Subcutaneous abdominal adipose tissue (tissue), 5 donors: Measurements from ENCODE around the gene CDC42EP5.

ENCODE experiments used
- H3K27ac ChIP-seq: one replicate; pipeline ENCODE4 v1.7.0; 2013; ENCODE audit warnings: low read depth, mild to moderate bottlenecking, inconsistent platforms, low read length, moderate library complexity
- H3K27me3 ChIP-seq, 5 donors: one replicate each; pipeline ENCODE4 v1.7.0; 2013; ENCODE audit warnings: low read length in 5 of 5, inconsistent platforms in 1 of 5; ENCODE audit not compliant: control insufficient read depth in 5 of 5, insufficient read depth in 4 of 5
- H3K36me3 ChIP-seq, 5 donors: one replicate each; pipeline ENCODE4 v1.7.0; 2013; ENCODE audit warnings: low read length in 5 of 5; ENCODE audit not compliant: control insufficient read depth in 5 of 5, insufficient read depth in 5 of 5
- H3K4me1 ChIP-seq, 5 donors: one replicate each; pipeline ENCODE4 v1.7.0; 2013; ENCODE audit warnings: low read length in 5 of 5, mild to moderate bottlenecking in 3 of 5, moderate library complexity in 1 of 5; ENCODE audit not compliant: control insufficient read depth in 5 of 5, insufficient read depth in 5 of 5
- H3K4me3 ChIP-seq, 5 donors: one replicate each; pipeline ENCODE4 v1.7.0; 2013; ENCODE audit warnings: low read length in 5 of 5, low read depth in 1 of 5
- H3K9ac ChIP-seq, 5 donors: one replicate each; pipeline ENCODE4 v1.7.0; 2013; ENCODE audit warnings: low read length in 5 of 5, mild to moderate bottlenecking in 4 of 5, moderate library complexity in 3 of 5
- H3K9me3 ChIP-seq, 5 donors: one replicate each; pipeline ENCODE4 v1.7.0; 2013; ENCODE audit warnings: low read length in 5 of 5; ENCODE audit not compliant: control insufficient read depth in 5 of 5
- donor health status: healthy.
- donor health status: healthy.
- donor health status: healthy.
- donor health status: healthy.
- donor health status: healthy.

CDC42EP5 gene

DNA sequence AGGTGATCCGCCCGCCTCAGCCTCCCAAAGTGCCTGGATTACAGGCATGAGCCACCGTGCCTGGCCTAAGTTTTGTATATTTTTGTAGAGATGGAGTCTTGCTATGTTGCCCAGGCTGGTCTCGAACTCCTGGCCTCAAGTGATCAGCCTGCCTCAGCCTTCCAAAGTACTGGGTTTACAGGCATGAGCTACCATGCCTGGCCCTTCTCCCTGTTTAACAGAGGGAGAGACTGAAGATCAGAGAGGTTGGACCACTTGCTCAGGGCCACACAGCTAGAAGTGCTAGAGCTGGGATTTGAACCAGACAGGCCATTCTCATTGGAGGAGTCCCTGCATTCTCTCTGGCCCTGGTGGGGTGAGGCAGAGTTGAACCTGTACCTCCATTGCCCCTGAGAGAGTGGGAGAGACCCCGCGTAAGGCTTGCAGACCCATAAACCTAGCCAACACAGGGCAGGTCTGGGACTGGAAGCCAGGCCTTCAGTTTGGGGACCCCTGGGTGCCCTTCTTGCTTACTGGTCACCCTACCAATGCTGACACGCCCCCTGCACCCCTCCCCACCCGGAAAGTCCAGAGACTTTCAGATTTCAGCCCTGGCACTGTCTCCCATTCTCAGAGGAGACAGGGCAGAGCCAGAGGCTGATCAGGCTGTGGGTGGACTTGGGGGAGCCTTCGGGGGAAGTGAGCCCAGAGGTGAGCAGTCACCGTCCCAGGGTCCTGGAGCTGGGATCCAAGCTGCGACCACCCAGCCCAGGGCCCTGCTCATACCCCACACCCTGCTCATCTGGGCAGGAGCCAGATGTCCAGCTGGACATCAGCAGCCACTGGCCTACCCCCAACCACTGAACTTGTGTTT is 44.5 kb downstream of the CDC42EP5 start:
- Histone ChIP-seq H3K27ac (no peak overlapping the region), H3K9me3 (no peaks in the 10 kb centered on the region)

DNA sequence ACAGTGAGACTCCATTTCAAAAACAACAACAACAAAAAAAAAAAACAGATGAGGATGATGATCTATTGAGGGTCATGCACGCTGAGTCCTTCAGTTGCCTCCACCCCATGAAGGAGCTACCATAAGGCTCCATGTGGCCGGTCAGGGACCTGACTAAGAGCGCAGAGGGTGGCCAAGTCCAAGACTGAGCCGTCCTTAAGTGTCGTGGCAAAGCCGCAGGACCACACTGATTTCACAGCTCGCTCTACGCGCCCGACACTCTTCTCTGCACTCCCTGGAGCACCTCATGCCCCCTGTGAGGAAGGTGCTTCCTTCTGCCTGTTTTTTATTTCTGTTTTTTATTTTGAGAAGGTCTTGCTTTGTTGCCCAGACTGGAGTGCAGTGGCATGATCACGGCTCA is 45.5 kb downstream of the CDC42EP5 start:
- Histone ChIP-seq H3K27ac (no peak overlapping the region), H3K9ac (no peak overlapping the region), H3K27me3 (peaks cover 8 to 36% (median 24%) of the 10 kb centered on the region in 5 donors), H3K4me3 (no peak overlapping the region), H3K36me3 (no peaks in the 10 kb centered on the region), H3K9me3 (no peaks in the 10 kb centered on the region), H3K4me1 (peaks cover 0 to 19% (median 15%) of the 10 kb centered on the region in 5 donors)

More for the DNA sequence above, 44.5 kb downstream of the CDC42EP5 start:
- Histone ChIP-seq H3K4me3 (no peak overlapping the region), H3K36me3 (no peaks in the 10 kb centered on the region), H3K27me3 (peaks cover 8 to 36% (median 24%) of the 10 kb centered on the region in 5 donors), H3K4me1 (peaks cover 0 to 19% (median 15%) of the 10 kb centered on the region in 5 donors), H3K9ac (no peak overlapping the region)

DNA sequence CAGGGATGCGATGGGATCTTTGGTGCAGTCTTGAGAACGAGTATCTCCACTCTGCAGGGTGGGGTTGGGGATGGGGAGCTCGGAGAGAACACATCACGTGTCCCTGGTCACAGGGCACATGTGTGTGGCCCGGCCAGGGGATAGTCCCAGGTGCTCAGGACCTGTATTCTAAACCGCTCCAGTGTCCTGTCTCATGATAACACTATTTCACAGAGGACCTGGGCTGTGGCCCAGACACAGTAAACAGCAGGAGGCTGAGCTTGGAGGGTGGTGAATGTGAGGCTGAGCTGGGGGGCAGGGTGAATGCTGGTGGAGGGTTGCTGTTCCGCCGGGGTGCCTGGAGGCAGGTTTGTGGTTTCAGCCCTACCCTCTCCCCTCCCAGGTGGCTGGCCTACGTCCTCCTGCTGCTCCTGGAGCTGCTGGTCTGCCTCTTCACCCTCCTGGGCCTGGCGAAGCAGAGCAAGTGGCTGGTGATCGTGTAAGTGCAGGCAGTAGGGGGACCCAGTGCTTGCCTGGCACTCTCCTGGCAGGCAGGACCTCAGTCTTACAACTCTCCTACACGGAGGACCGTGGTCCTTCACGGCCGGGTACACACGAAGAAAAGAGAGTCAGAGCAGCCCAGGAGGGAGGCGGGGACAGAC is 46.7 kb downstream of the CDC42EP5 start:
- no peak overlapping the region for H3K4me3 ChIP-seq
- H3K36me3 ChIP-seq = no peaks in the 10 kb centered on the region
- no peaks in the 10 kb centered on the region for H3K9me3 ChIP-seq
- H3K27ac ChIP-seq = no peak overlapping the region
- H3K4me1 ChIP-seq = peaks cover 0 to 17% (median 13%) of the 10 kb centered on the region in 5 donors
- peaks cover 15 to 45% (median 26%) of the 10 kb centered on the region in 5 donors for H3K27me3 ChIP-seq
- no peak overlapping the region for H3K9ac ChIP-seq

GRCh38 chr19:54425382-54425723 is 47.7 kb downstream of the CDC42EP5 start:
- Histone ChIP-seq H3K27me3 (peaks cover 23 to 52% (median 32%) of the 10 kb centered on the region in 5 donors), H3K9ac (no peak overlapping the region), H3K4me1 (peaks cover 0 to 12% (median 9%) of the 10 kb centered on the region in 5 donors), H3K27ac (no peak overlapping the region), H3K36me3 (no peaks in the 10 kb centered on the region), H3K9me3 (no peaks in the 10 kb centered on the region), H3K4me3 (no peak overlapping the region)

DNA sequence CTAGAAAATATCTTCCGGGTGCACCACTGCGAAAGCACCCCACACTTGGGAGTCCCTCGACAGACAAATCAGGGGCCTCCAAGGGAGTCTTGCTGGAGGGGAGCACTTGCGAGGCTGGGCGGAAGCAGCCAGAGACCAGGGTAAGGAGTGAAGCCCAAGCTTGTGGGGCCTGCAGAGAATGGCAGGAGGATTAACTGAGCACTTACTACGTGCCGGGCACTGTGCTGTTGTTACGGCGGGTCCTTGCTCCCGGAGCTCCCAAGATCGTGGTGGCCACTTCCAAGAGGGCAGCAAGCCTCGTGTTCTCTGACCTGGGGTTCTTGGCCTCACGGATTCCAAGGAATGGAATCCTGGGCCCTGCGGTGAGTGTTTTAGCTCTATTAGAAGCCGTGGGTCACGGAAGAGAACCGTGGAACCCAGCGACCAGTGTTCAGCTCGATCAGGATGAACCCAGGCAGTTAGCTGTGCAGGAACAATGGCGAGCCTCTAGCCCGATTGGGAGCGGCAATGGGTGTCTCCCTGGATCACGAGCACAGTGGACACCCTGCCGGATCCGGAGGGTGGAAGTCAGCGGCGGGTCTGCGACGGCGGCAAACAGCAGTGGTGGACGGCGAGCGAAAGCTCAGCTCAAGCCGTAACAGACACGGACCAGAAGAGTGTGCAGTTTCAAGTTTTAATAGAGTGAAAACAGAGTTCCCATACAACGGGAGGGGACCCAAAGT is 48.3 kb downstream of the CDC42EP5 start:
- H3K9me3 ChIP-seq = no peaks in the 10 kb centered on the region
- H3K9ac ChIP-seq = no peak overlapping the region
- no peaks in the 10 kb centered on the region for H3K36me3 ChIP-seq
- H3K27me3 ChIP-seq = peaks cover 23 to 49% (median 35%) of the 10 kb centered on the region in 5 donors
- peaks cover 0 to 10% (median 5%) of the 10 kb centered on the region in 5 donors for H3K4me1 ChIP-seq
- no peak overlapping the region for H3K4me3 ChIP-seq
- no peak overlapping the region for H3K27ac ChIP-seq

DNA sequence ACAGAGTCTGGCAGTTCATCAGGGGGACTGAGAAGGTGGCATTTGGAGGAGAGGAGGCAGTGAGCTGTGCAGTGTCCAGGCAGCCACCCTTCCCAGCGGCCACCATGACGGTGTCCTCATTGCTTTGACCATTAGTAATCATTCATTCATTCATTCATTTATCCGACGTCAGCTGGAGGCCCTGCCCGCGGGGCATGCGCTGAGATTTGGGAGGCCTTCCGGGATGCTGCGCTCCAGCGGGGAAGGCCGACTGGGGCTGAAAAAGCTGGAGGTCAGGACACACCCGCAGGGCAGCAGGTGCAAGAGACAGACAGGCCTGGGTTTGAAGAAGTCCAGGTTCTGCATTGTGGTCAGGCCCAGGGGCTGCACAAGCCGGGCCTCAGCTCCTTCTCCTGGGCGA is 48.9 kb downstream of the CDC42EP5 start:
- Histone ChIP-seq H3K9ac (no peak overlapping the region), H3K4me1 (peaks cover 0 to 8% (median 5%) of the 10 kb centered on the region in 5 donors), H3K9me3 (no peaks in the 10 kb centered on the region), H3K4me3 (no peak overlapping the region), H3K36me3 (no peaks in the 10 kb centered on the region), H3K27me3 (peaks cover 22 to 49% (median 35%) of the 10 kb centered on the region in 5 donors), H3K27ac (no peak overlapping the region)

DNA sequence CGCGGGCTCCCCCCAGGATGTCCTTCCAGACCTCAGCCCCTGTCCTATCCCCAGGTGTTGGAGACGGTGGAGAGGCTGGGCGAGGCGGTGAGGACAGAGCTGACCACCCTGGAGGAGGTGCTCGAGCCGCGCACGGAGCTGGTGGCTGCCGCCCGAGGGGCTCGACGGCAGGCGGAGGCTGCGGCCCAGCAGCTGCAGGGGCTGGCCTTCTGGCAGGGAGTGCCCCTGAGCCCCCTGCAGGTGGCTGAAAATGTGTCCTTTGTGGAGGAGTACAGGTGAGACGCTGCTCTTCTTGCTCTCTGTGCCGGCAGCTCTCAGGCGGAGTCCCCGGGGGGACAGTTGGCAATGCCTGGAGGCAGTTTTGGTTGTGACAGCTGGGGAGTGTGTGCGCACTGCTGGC is 51.0 kb downstream of the CDC42EP5 start:
- Histone ChIP-seq H3K27me3 (peaks cover 21 to 53% (median 37%) of the 10 kb centered on the region in 5 donors), H3K9ac (no peak overlapping the region), H3K27ac (no peak overlapping the region)

DNA sequence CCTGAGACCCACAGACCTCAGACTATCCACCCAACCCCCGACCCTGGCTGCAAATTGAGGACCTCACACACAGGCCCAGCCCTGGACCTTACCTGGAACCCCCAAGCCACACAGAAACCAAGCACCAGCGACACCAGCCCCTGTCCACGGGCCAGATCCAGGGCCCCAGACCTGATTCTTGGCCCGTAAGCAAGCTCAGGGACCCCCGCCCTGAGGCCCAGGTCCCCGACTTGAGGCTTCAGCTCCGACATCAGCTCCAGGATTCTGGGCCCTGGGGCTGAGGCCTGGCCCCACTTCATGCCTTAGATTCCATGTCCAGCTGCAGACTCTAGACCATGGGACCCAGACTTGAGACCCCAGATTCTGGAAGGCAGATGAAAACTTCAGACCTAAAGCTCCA is 51.6 kb downstream of the CDC42EP5 start:
- no peak overlapping the region for H3K27ac ChIP-seq
- peaks cover 3 to 23% (median 18%) of the 10 kb centered on the region in 5 donors for H3K4me1 ChIP-seq
- peaks cover 21 to 58% (median 43%) of the 10 kb centered on the region in 5 donors for H3K27me3 ChIP-seq

More for the DNA sequence above, 51.0 kb downstream of the CDC42EP5 start:
- Histone ChIP-seq H3K4me3 (no peak overlapping the region), H3K36me3 (no peaks in the 10 kb centered on the region), H3K4me1 (peaks cover 3 to 17% (median 12%) of the 10 kb centered on the region in 5 donors), H3K9me3 (no peaks in the 10 kb centered on the region)

GRCh38 chr19:54421169-54421516 is 52.0 kb downstream of the CDC42EP5 start:
- H3K4me3 ChIP-seq = no peak overlapping the region
- no peaks in the 10 kb centered on the region for H3K36me3 ChIP-seq
- H3K9me3 ChIP-seq = no peaks in the 10 kb centered on the region
- no peak overlapping the region for H3K27ac ChIP-seq
- H3K9ac ChIP-seq = no peak overlapping the region
- peaks cover 22 to 58% (median 43%) of the 10 kb centered on the region in 5 donors for H3K27me3 ChIP-seq
- H3K4me1 ChIP-seq = peaks cover 3 to 27% (median 22%) of the 10 kb centered on the region in 5 donors

More for the DNA sequence above, 51.6 kb downstream of the CDC42EP5 start:
- Histone ChIP-seq H3K36me3 (no peaks in the 10 kb centered on the region), H3K4me3 (no peak overlapping the region), H3K9me3 (no peaks in the 10 kb centered on the region), H3K9ac (no peak overlapping the region)
